ENCODE measurements around the gene SLC17A9. TPM values are rescaled to one million over a fixed set of nuclear protein-coding genes. Genes with fewer than 3 reads are reported as not detected.
"Not testable (repeated sequence)": the region's sequence is repeated elsewhere in the genome, so short reads cannot be mapped to it uniquely, and the experiment has no call there.

Gene SLC17A9
- total RNA-seq, 1 donor from 2014 or later, result 3.9 TPM

DNA sequence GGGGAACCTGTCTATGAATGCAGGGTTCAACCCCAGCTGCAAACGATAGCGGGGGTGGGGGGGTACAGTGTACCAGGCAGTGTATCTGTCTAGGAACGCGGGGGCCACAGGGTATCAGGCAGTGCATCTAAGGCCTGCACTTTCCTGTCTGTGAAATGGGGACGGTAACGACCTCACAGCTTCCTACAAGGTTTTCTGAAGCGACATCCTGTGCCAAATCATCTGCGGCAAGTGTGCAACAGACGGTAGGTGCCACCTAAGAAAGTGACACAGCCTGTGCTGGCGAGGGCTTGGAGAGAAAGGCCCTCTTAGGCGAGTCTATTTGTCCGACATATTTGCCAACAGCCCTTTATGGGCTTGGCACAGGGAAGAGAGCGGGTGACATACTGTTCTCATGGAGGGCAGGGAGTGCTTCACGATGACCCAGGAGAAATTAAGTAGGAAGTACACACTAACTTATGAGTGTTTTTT is 30.0 kb upstream of the SLC17A9 start:
- Mint-ChIP-seq H3K9me3 (no peaks in the 10 kb centered on the region), H3K27ac (no peak overlapping the region), H3K4me3 (peak overlapping the region; percentile 34), H3K4me1 (ENCODE audit: unreplicated experiment) (peaks cover 61% of the 10 kb centered on the region), H3K36me3 (no peaks in the 10 kb centered on the region), H3K27me3 (no peaks in the 10 kb centered on the region)
- DNase-seq (ENCODE audit: extremely low spot score, unreplicated experiment), result no peak
- TF ChIP-seq, protein P1, sequence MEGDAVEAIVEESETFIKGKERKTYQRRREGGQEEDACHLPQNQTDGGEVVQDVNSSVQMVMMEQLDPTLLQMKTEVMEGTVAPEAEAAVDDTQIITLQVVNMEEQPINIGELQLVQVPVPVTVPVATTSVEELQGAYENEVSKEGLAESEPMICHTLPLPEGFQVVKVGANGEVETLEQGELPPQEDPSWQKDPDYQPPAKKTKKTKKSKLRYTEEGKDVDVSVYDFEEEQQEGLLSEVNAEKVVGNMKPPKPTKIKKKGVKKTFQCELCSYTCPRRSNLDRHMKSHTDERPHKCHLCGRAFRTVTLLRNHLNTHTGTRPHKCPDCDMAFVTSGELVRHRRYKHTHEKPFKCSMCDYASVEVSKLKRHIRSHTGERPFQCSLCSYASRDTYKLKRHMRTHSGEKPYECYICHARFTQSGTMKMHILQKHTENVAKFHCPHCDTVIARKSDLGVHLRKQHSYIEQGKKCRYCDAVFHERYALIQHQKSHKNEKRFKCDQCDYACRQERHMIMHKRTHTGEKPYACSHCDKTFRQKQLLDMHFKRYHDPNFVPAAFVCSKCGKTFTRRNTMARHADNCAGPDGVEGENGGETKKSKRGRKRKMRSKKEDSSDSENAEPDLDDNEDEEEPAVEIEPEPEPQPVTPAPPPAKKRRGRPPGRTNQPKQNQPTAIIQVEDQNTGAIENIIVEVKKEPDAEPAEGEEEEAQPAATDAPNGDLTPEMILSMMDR (conservative IDR thresholded peaks at IDR 0.05), result no peak

DNA sequence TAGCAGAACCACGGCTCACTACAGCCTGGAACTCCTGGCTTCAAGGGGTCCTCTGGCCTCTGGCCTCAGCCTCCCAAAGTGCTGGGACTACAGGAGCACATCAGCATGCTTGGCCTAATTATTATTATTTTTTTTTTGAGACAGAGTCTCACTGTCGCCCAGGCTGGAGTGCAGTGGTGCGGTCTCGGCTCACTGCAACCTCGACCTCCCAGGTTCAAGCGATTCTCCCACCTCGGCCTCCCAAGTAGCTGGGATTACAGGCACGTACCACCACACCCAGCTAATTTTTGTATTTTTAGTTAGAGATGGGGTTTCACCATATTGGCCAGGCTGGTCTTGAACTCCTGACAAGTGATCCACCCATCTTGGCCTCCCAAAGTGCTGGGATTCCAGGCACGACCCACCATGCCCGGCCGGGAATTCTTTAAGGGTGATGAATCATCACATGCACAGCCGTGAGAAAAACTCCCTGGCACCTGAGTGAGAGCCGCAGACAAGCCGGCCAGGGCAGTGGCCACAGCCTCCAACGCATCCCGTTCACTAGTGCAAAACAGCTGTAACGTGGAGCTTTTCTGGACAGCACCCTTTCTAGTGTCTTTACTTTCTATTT is 29.3 kb upstream of the SLC17A9 start:
- not testable (repeated sequence) for H3K4me3 Mint-ChIP-seq; H3K9me3 Mint-ChIP-seq; H3K36me3 Mint-ChIP-seq; H3K27me3 Mint-ChIP-seq; DNase-seq (ENCODE audit: extremely low spot score, unreplicated experiment); H3K27ac Mint-ChIP-seq
- peaks cover 60% of the 10 kb centered on the region for H3K4me1 Mint-ChIP-seq (ENCODE audit: unreplicated experiment)

DNA sequence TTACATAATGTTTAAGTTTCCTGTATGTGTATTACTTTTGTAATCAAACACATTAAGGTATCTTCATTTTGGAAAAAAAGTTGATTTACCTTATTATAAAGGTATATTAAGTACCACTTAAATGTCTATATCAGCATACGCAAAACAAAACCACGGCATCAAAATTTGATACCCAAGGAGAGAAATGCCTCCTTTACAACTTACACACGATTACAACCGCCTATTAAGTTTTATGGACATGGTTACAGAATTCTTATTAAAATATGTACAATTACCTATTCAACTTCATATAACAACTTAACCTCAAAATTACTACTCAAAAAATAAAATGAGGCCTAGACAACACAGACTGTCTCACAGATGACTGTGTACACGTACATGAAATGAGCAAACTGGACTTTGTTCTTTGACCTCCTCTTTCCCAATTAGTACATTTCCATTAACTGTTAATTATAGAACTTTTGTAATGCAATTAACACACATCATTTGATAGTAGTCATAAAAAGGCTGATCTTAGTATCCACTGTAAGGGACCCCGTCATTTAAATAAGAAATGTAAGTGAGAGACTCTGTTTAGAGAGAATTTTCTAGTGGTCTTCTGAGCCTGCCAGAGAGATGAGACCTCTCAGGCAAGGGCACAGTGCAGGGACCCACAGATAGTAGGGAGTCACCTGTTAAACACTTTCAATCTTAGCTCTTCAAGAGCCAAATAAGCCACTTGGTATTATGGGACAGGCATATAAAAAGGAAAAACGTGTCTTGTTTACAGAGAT is 28.7 kb upstream of the SLC17A9 start:
- Mint-ChIP-seq H3K27ac (peak overlapping the region; percentile 89), H3K27me3 (no peaks in the 10 kb centered on the region), H3K9me3 (no peaks in the 10 kb centered on the region), H3K4me3 (peak overlapping the region; percentile 89), H3K4me1 (ENCODE audit: unreplicated experiment) (peaks cover 60% of the 10 kb centered on the region), H3K36me3 (peaks cover 3% of the 10 kb centered on the region)
- TF ChIP-seq, protein P1 (conservative IDR thresholded peaks at IDR 0.05), result no peak
- no peak for DNase-seq (ENCODE audit: extremely low spot score, unreplicated experiment)

DNA sequence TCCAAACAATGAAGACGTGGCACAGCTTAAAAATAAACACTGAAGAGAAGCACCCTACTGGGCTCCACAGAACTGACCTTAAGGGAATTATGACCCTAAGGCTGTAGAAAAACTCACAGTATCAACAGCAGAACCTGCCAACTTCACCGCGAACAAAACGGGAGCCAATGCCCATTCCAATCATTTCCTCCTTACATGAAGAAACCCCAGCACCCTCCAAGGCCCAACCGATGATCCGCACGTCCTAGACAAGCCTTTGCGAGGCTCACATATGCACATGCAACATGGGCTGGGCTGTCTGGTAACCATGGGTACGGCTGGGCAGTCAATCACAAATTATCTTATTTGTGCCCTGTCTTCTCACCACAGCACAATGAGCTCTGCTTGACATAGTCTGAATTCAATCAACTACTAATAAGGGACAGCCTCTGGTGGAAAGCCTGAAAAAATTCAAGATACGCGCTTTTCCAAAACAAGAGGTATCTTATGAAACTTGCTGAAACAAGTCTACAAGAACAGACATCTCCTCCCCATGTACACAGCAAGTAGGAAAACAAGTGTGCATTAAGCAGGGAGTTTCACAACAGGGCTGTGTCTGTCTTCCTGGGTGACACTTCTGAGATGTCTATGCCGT is 27.9 kb upstream of the SLC17A9 start:
- H3K9me3 Mint-ChIP-seq, result no peaks in the 10 kb centered on the region
- DNase-seq (ENCODE audit: extremely low spot score, unreplicated experiment), result no peak
- peaks cover 58% of the 10 kb centered on the region for H3K4me1 Mint-ChIP-seq (ENCODE audit: unreplicated experiment)
- peak overlapping the region; percentile 89 for H3K27ac Mint-ChIP-seq
- H3K4me3 Mint-ChIP-seq, result peak overlapping the region; percentile 89
- H3K27me3 Mint-ChIP-seq, result no peaks in the 10 kb centered on the region
- TF ChIP-seq, protein P1 (conservative IDR thresholded peaks at IDR 0.05), result no peak
- peaks cover 3% of the 10 kb centered on the region for H3K36me3 Mint-ChIP-seq

DNA sequence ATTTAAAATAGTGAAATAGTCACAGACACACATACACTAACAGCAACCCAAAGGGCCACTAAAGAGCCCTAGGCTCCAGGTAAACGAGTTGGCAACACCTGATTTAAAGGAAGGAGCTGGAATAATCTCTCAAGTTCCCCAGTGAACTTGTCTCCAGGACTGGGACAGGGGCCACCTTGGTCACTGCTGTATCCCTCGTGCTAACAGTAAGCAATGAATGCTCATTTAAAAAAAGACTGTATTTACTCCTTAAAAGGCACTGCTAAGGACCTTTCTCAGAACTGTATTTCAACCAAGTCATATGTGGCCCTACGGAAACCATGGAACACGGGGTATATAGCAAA is 27.5 kb upstream of the SLC17A9 start:
- Mint-ChIP-seq H3K27me3 (no peaks in the 10 kb centered on the region), H3K36me3 (peaks cover 3% of the 10 kb centered on the region), H3K4me1 (ENCODE audit: unreplicated experiment) (peaks cover 58% of the 10 kb centered on the region)

More for the DNA sequence above, 27.5 kb upstream of the SLC17A9 start:
- TF ChIP-seq, protein P1 (conservative IDR thresholded peaks at IDR 0.05), result no peak
- Mint-ChIP-seq H3K27ac (peak overlapping the region; percentile 89), H3K9me3 (no peaks in the 10 kb centered on the region), H3K4me3 (peak overlapping the region; percentile 89)
- no peak for DNase-seq (ENCODE audit: extremely low spot score, unreplicated experiment)
